ENCODE data around the gene C19orf12. TPM values are rescaled to one million over a fixed set of nuclear protein-coding genes. Genes with fewer than 3 reads are reported as not detected.

C19orf12 gene
- total RNA-seq, 1 donor from 2014 or later, result 21.6 TPM

DNA sequence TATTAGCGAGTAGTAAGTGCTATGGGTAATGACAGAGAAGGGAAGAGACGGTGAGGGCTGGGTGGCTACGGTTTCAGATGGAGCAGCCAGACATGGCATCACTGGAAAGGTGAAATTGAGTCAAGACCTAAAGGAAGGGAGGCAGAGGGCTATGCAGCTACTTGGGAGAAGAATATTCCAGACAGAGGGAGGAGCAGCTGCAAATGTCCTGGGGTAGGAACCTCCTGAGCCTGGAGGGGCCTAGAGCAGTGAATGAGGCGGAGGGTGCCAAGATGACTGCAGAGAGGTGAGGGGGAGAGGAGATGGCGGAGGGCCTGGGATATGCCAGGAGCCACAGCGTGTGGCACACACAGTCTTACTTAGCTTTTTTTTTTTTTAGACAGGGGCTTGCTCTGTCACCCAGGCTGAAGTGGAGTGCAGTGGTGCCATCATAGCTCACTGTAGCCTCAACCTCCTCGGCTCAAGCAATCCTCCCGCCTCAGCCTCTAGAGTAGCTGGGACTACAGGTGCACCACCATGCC, 28.7 kb downstream of the C19orf12 start:
- Mint-ChIP-seq H3K4me3 (no peak overlapping the region), H3K36me3 (ENCODE audit: low read depth) (no peaks in the 10 kb centered on the region), H3K9me3 (no peaks in the 10 kb centered on the region), H3K27me3 (no peaks in the 10 kb centered on the region), H3K27ac (no peak overlapping the region), H3K4me1 (peaks cover 11% of the 10 kb centered on the region)
- intact Hi-C loops (cut with micrococcal nuclease), result no loop called here
- DNase-seq, result no peak
- ATAC-seq (ENCODE audit: low read depth), result no peak
- TF ChIP-seq, protein P1, sequence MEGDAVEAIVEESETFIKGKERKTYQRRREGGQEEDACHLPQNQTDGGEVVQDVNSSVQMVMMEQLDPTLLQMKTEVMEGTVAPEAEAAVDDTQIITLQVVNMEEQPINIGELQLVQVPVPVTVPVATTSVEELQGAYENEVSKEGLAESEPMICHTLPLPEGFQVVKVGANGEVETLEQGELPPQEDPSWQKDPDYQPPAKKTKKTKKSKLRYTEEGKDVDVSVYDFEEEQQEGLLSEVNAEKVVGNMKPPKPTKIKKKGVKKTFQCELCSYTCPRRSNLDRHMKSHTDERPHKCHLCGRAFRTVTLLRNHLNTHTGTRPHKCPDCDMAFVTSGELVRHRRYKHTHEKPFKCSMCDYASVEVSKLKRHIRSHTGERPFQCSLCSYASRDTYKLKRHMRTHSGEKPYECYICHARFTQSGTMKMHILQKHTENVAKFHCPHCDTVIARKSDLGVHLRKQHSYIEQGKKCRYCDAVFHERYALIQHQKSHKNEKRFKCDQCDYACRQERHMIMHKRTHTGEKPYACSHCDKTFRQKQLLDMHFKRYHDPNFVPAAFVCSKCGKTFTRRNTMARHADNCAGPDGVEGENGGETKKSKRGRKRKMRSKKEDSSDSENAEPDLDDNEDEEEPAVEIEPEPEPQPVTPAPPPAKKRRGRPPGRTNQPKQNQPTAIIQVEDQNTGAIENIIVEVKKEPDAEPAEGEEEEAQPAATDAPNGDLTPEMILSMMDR (IDR thresholded peaks at IDR 0.05), result no peak
- ChIA-PET CTCF (interaction anchor here (1.8 kb wide), 1 partner anchor 76 kb away, joined by 5 read pairs; no protein-coding TSS in a partner anchor), POLR2A (interaction anchor here (1.3 kb wide), 1 partner anchor 80 kb away, joined by 4 read pairs; the partner anchor contains the start of gene POP4)

DNA sequence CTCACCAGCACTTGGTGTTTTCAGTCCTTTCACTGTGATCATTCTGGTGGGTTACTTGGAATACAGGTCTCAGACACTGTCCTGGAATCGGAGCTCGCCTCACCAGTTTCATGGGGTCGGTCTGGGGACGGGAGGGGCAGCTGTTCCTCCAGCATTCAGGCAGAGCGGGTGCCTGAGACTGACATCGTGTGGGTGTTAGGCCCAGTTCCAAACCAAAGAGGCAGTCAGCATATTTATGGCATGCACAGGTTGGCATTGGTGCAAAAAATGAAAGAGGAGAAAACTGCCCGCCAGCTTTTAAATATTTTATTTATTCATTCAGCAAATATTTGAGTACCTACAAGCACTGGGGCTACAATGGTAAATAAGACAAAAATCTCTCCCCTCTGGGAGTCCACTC, 29.7 kb downstream of the C19orf12 start:
- Mint-ChIP-seq H3K27ac (no peak overlapping the region), H3K4me3 (no peak overlapping the region), H3K36me3 (ENCODE audit: low read depth) (no peaks in the 10 kb centered on the region), H3K27me3 (no peaks in the 10 kb centered on the region), H3K4me1 (peaks cover 17% of the 10 kb centered on the region), H3K9me3 (no peaks in the 10 kb centered on the region)
- TF ChIP-seq, protein P1 (IDR thresholded peaks at IDR 0.05), result no peak
- intact Hi-C loops (cut with micrococcal nuclease), result no loop called here
- POLR2A ChIA-PET, result interaction anchor here (1.3 kb wide), 1 partner anchor 79 kb away, joined by 4 read pairs; the partner anchor contains the start of gene POP4
- DNase-seq (no peak), ATAC-seq (ENCODE audit: low read depth) (no peak)
- CTCF ChIA-PET, result interaction anchor here (1.8 kb wide), 1 partner anchor 75 kb away, joined by 5 read pairs; no protein-coding TSS in a partner anchor

DNA sequence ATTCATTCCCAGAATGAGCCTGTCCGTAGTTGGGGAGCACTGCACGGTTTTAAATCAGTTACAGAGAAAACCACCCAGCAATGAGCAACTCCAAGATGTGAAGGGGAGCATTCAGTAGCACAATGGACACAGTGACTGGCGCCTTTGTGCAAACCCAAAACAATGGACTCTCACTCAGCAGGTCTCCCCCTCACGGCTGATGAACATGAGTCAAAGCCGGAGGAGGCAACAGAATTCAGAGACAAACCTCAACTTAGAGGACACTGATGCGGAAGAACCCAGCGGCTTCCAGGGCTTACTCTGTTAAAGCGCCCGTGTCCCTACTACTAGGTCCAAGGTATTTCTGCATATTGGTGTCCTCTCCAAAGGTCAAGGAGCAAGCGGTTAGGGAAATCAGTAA, 32.1 kb downstream of the C19orf12 start:
- Mint-ChIP-seq H3K36me3 (ENCODE audit: low read depth) (no peaks in the 10 kb centered on the region), H3K27ac (no peak overlapping the region), H3K4me3 (no peak overlapping the region), H3K4me1 (peaks cover 27% of the 10 kb centered on the region), H3K9me3 (no peaks in the 10 kb centered on the region), H3K27me3 (no peaks in the 10 kb centered on the region)
- ChIA-PET CTCF (interaction anchor here (1.1 kb wide), 1 partner anchor 73 kb away, joined by 4 read pairs; no protein-coding TSS in a partner anchor), POLR2A (interaction anchor here (0.6 to 1.2 kb wide), 2 partner anchors 18 to 360 kb away, joined by 3 read pairs; partner anchors contain the start of gene PLEKHF1)
- TF ChIP-seq, protein P1 (IDR thresholded peaks at IDR 0.05), result no peak
- no peak for ATAC-seq (ENCODE audit: low read depth)
- no peak for DNase-seq
- intact Hi-C loops (cut with micrococcal nuclease), result no loop called here

DNA sequence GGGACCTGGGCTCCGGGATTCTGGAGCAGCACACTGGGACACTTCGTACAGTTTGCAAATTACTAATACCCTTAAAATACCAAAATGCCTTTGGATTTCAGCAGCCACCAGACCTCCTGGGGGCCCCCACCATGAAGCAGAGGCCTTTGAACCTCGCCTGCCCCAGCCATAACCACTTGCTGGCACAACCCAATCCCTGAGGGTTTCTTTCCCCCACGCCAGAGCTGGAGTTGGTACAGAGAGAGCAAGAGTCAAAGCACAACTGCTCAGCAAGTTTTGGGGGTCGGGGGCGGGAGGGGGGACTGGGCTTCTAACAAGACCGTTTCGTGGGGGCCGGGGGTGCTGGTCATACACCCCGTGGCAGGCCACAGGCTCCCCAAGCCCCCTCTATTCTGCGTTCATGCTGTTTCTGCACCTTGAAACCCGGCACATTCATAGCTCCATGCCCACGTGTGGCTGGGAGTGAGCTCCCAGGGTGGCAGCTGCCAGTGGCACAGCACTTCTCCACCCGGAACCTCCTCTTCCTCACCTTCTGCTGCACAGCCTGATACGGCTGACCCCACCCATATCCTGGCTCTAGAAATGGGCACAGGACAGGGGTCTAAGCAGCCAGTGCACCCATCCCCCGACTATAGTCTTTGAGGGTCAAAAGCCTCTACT, 32.7 kb downstream of the C19orf12 start:
- DNase-seq (no peak), ATAC-seq (ENCODE audit: low read depth) (no peak)
- Mint-ChIP-seq H3K27ac (no peak overlapping the region), H3K4me3 (no peak overlapping the region), H3K9me3 (no peaks in the 10 kb centered on the region), H3K4me1 (peaks cover 27% of the 10 kb centered on the region), H3K27me3 (no peaks in the 10 kb centered on the region), H3K36me3 (ENCODE audit: low read depth) (no peaks in the 10 kb centered on the region)
- ChIA-PET POLR2A (interaction anchor here (0.6 to 3.1 kb wide), 4 partner anchors 10 to 360 kb away, joined by 3 to 13 read pairs (median 6); partner anchors contain the start of genes PLEKHF1 and POP4), CTCF (no interaction called here)
- intact Hi-C loops (cut with micrococcal nuclease), result no loop called here
- TF ChIP-seq, protein P1 (IDR thresholded peaks at IDR 0.05), result no peak

Measured in activated B cell treated with CpG ODN at 0.5 μM for 24 hours (primary cell).